AG04450 (cell line): ENCODE data around the gene IL9R. TPM values are rescaled to one million over a fixed set of nuclear protein-coding genes. Genes with fewer than 3 reads are reported as not detected.
"Not testable (repeated sequence)": the region's sequence is repeated elsewhere in the genome, so short reads cannot be mapped to it uniquely, and the experiment has no call there.

Experiments
- CTCF ChIA-PET: fragments of 300-600, 350-600 bp; formaldehyde crosslinking; extraction: SDS; loops from one replicate; lab custom pipeline; 2022; ENCODE audit warnings: antibody characterized with exemption, inconsistent platforms; lab: Charles Lee
- POLR2A ChIA-PET: fragments of 350-600 bp; formaldehyde crosslinking; extraction: SDS; loops from one replicate; lab custom pipeline; 2021; ENCODE audit warnings: antibody characterized with exemption, inconsistent platforms; lab: Yijun Ruan, JAX
- DNase-seq: peaks from one replicate; pipeline ENCODE4 v3.0.0-alpha.2; 2011; ENCODE audit warnings: low read depth, low spot score
- H3K27ac ChIP-seq: one replicate; pipeline ENCODE4 v1.5.1; 2012; ENCODE audit warnings: low read depth, low read length, control low read depth
- H3K27me3 ChIP-seq: one replicate; pipeline ENCODE4 v1.6.0; 2012; ENCODE audit warnings: low read length; ENCODE audit not compliant: control insufficient read depth, insufficient read depth
- H3K4me3 ChIP-seq: 2 replicates; pipeline ENCODE4 v1.5.1; 2011; ENCODE audit warnings: mild to moderate bottlenecking, low read depth, low read length, control low read depth
- H3K9me3 ChIP-seq: 2 replicates; pipeline ENCODE4 v1.5.1; 2012; ENCODE audit warnings: low read length; ENCODE audit not compliant: control insufficient read depth, insufficient read depth
- polyA plus RNA-seq: library from polyadenylated mRNA; depleted of rRNA; stranded (reverse); fragments of >200 nt; gene quantifications from 2 replicates; pipeline ENCODE4 v1.2.3, GENCODE V29; 2011; rRNA removed

IL9R gene
- polyA plus RNA-seq, 1 experiment: not detected

DNA sequence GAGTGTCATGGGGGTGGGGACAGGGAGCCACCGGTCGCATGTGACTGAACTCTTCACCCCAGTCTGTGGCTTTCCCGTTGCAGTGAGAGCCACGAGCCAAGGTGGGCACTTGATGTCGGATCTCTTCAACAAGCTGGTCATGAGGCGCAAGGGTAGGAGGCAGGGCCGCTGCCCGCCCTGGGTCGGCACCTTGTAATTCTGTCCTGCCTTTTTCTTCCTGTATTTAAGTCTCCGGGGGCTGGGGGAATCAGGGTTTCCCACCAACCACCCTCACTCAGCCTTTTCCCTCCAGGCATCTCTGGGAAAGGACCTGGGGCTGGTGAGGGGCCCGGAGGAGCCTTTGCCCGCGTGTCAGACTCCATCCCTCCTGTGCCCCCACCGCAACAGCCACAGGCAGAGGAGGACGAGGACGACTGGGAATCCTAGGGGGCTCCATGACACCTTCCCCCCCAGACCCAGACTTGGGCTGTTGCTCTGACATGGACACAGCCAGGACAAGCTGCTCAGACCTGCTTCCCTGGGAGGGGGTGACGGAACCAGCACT lies 27.5 kb downstream of the IL9R start:
- H3K27me3 ChIP-seq, H3K9me3 ChIP-seq, H3K4me3 ChIP-seq, POLR2A ChIA-PET, DNase-seq, H3K27ac ChIP-seq, CTCF ChIA-PET: not testable (repeated sequence)

DNA sequence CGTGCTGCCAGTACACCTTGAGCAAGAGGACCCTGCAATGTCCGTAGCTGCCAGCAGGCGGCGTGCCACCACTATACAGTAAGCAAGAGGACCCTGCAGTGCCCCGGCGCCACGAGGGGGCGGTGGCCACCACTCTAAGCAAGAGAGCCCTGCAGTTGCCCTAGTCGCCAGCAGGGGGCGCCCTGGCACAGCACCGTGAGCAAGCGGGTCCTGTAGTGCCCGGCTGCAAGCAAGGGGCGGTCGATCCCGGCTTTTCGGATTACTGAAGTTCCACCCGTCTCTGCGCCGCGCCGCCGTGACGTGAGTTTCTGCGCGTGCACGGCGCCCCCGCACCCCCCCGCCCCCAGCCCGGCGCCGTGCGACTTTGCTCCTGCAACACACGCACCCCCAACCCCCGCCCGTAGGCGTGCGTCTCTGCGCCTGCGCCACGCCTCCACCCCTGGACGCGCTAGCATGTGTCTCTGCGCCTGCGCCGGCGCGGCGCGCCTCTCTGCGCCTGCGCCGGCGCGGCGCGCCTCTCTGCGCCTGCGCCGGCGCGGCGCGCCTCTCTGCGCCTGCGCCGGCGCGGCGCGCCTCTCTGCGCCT lies 31.2 kb downstream of the IL9R start:
- DNase-seq, POLR2A ChIA-PET, CTCF ChIA-PET, H3K9me3 ChIP-seq, H3K4me3 ChIP-seq, H3K27me3 ChIP-seq, H3K27ac ChIP-seq: not testable (repeated sequence)

DNA sequence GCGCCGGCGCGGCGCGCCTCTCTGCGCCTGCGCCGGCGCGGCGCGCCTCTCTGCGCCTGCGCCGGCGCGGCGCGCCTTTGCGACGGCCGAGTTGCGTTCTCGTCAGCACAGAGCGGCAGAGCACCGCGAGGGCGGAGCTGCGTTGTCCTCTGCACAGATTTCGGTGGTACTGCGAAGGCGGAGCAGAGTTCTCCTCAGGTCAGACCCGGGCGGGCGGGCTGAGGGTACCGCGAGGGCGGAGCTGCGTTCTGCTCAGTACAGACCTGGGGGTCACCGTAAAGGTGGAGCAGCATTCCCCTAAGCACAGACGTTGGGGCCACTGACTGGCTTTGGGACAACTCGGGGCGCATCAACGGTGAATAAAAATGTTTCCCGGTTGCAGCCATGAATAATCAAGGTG lies 31.8 kb downstream of the IL9R start:
- H3K27me3 ChIP-seq, DNase-seq, H3K4me3 ChIP-seq, POLR2A ChIA-PET, CTCF ChIA-PET, H3K27ac ChIP-seq, H3K9me3 ChIP-seq: not testable (repeated sequence)

DNA sequence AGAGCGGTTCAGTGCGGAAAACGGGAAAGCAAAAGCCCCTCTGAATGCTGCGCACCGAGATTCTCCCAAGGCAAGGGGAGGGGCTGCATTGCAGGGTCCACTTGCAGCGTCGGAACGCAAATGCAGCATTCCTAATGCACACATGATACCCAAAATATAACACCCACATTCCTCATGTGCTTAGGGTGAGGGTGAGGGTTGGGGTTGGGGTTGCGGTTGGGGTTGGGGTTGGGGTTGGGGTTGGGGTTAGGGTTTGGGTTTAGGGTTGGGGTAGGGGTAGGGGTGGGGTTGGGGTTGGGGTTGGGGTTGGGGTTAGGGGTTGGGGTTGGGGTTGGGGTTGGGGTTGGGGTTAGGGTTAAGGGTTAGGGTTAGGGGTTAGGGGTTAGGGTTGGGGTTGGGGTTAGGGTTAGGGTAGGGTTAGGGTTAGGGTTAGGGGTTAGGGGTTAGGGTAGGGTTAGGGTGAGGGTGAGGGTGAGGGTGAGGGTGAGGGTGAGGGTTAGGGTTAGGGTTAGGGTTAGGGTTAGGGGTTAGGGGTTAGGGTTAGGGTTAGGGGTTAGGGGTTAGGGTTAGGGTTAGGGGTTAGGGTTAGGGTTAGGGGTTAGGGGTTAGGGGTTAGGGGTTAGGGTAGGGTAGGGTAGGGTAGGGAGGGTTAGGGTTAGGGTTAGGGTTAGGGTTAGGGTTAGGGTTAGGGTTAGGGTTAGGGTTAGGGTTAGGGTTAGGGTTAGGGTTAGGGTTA lies 32.4 kb downstream of the IL9R start:
- H3K27me3 ChIP-seq, CTCF ChIA-PET, H3K9me3 ChIP-seq, H3K4me3 ChIP-seq, DNase-seq, H3K27ac ChIP-seq, POLR2A ChIA-PET: not testable (repeated sequence)

DNA sequence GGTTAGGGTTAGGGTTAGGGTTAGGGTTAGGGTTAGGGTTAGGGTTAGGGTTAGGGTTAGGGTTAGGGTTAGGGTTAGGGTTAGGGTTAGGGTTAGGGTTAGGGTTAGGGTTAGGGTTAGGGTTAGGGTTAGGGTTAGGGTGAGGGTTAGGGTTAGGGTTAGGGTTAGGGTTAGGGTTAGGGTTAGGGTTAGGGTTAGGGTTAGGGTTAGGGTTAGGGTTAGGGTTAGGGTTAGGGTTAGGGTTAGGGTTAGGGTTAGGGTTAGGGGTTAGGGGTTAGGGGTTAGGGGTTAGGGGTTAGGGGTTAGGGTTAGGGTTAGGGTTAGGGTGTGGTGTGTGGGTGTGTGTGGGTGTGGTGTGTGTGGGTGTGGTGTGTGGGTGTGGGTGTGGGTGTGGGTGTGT lies 33.0 kb downstream of the IL9R start:
- CTCF ChIA-PET, POLR2A ChIA-PET: not testable (repeated sequence)

More for the DNA sequence above, 33.0 kb downstream of the IL9R start:
- H3K27me3 ChIP-seq, DNase-seq, H3K9me3 ChIP-seq, H3K27ac ChIP-seq, H3K4me3 ChIP-seq: not testable (repeated sequence)

Other genes starting within 250 kb of the IL9R start
- 54.9 and 77.6 TPM in 2 replicates for gene VAMP7, start 116.4 kb upstream of the IL9R start, polyA plus RNA-seq